Measurements from ENCODE around the gene HIRIP3. TPM values are rescaled to one million over a fixed set of nuclear protein-coding genes. Genes with fewer than 3 reads are reported as not detected.

Gene HIRIP3
- total RNA-seq, 3 donors from 2014 or later = 43.4 to 52.5 (median 50.7) TPM

DNA sequence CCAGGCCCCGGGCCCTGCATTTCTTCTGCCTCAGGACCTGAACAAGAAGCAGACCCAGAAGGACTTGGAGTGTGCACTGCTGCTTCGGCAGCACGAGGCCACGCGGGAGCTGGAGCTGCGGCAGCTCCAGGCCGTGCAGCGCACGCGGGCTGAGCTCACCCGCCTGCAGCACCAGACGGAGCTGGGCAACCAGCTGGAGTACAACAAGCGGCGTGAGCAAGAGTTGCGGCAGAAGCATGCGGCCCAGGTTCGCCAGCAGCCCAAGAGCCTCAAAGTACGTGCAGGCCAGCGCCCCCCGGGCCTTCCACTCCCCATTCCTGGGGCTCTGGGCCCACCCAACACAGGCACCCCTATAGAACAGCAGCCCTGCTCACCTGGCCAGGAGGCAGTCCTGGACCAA lies 9.2 kb downstream of the HIRIP3 start:
- DNase-seq = no peak
- no peaks in the 10 kb centered on the region for H3K4me1 Mint-ChIP-seq (ENCODE audit: low read depth)
- H3K36me3 Mint-ChIP-seq (ENCODE audit: insufficient read depth) = peaks cover 54% of the 10 kb centered on the region
- no peak overlapping the region for H3K4me3 Mint-ChIP-seq
- H3K9me3 Mint-ChIP-seq = no peaks in the 10 kb centered on the region
- no peaks in the 10 kb centered on the region for H3K27me3 Mint-ChIP-seq (ENCODE audit: low read depth)
- ATAC-seq = no peak

DNA sequence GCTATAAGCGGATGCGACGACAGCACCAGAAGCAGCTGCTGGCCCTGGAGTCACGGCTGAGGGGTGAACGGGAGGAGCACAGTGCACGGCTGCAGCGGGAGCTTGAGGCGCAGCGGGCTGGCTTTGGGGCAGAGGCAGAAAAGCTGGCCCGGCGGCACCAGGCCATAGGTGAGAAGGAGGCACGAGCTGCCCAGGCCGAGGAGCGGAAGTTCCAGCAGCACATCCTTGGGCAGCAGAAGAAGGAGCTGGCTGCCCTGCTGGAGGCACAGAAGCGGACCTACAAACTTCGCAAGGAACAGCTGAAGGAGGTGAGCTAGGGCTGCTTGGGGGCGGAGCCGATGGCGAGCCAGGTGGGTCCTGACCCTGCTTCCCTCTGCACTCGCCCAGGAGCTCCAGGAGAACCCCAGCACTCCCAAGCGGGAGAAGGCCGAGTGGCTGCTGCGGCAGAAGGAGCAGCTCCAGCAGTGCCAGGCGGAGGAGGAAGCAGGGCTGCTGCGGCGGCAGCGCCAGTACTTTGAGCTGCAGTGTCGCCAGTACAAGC lies 10.1 kb downstream of the HIRIP3 start:
- Mint-ChIP-seq H3K9me3 (no peaks in the 10 kb centered on the region), H3K27me3 (ENCODE audit: low read depth) (no peaks in the 10 kb centered on the region)
- no peak for DNase-seq

DNA sequence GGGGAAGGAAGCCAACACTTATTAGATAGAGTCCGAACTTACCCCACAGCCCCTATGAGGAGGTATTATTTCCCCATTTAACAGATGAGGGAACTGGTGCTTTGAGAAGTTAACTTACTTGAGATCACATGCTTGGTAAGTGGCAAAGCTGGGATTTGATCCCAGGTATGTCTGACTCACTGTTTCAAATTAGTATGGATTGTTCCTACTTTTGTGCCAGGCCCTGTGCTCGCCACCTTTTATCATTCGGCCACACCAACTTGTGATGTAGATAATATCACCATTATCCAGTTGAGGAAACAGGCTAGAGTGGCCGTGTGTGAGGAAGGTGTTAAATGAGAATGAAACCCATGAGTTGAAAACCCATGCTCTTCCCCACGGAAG lies 10.7 kb downstream of the HIRIP3 start:
- Mint-ChIP-seq H3K36me3 (ENCODE audit: insufficient read depth) (peaks cover 60% of the 10 kb centered on the region), H3K4me3 (no peak overlapping the region), H3K27me3 (ENCODE audit: low read depth) (no peaks in the 10 kb centered on the region), H3K4me1 (ENCODE audit: low read depth) (no peaks in the 10 kb centered on the region), H3K9me3 (no peaks in the 10 kb centered on the region)
- ATAC-seq = no peak
- DNase-seq = no peak

More for the DNA sequence above, 10.1 kb downstream of the HIRIP3 start:
- Mint-ChIP-seq H3K36me3 (ENCODE audit: insufficient read depth) (peaks cover 57% of the 10 kb centered on the region), H3K4me3 (no peak overlapping the region), H3K4me1 (ENCODE audit: low read depth) (no peaks in the 10 kb centered on the region)
- no peak for ATAC-seq

GRCh38 chr16:29984137-29984763 lies 11.2 kb downstream of the HIRIP3 start:
- ATAC-seq (no peak), DNase-seq (no peak)
- Mint-ChIP-seq H3K4me1 (ENCODE audit: low read depth) (no peaks in the 10 kb centered on the region), H3K9me3 (no peaks in the 10 kb centered on the region), H3K4me3 (no peak overlapping the region), H3K36me3 (ENCODE audit: insufficient read depth) (peaks cover 62% of the 10 kb centered on the region), H3K27me3 (ENCODE audit: low read depth) (no peaks in the 10 kb centered on the region)

GRCh38 chr16:29983420-29984136 lies 11.8 kb downstream of the HIRIP3 start:
- ATAC-seq (no peak), DNase-seq (no peak)
- H3K4me3 Mint-ChIP-seq = no peak overlapping the region
- H3K9me3 Mint-ChIP-seq = no peaks in the 10 kb centered on the region
- no peaks in the 10 kb centered on the region for H3K27me3 Mint-ChIP-seq (ENCODE audit: low read depth)
- no peaks in the 10 kb centered on the region for H3K4me1 Mint-ChIP-seq (ENCODE audit: low read depth)
- peaks cover 62% of the 10 kb centered on the region for H3K36me3 Mint-ChIP-seq (ENCODE audit: insufficient read depth)

DNA sequence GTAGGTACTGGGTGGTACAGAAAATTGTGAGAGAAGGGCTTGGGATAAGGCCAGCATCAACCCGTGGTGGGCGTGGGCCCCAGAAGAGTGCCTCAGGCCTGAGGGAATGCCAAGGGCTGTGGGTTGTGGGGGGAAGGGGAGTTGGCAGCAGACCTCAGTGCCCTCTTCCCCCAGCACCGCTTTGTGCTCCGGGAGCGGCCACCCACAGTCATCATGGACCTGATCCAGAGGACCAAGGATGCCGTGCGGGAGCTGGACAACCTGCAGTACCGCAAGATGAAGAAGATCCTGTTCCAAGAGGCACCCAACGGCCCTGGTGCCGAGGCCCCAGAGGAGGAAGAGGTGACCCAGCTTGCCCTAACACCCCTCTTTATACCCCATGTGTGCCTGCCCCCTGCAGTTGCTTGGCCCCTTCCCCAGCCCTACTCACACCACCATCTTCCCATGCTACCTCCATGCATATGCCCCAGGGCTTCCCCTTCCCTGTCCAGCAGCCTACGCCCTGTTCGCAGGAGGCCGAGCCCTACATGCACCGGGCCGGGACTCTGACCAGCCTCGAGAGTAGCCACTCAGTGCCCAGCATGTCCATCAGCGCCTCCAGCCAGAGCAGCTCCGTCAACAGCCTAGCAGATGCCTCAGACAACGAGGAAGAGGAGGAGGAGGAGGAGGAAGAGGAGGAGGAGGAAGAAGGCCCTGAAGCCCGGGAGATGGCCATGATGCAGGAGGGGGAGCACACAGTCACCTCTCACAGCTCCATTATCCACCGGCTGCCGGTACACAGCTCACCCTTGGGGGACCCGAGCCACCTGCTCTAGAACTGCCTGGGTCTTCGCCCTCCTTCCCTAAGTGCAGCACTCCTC lies 12.6 kb downstream of the HIRIP3 start:
- no peaks in the 10 kb centered on the region for H3K9me3 Mint-ChIP-seq
- H3K4me3 Mint-ChIP-seq = no peak overlapping the region
- no peak for ATAC-seq
- H3K4me1 Mint-ChIP-seq (ENCODE audit: low read depth) = no peaks in the 10 kb centered on the region
- peaks cover 58% of the 10 kb centered on the region for H3K36me3 Mint-ChIP-seq (ENCODE audit: insufficient read depth)
- no peak for DNase-seq
- H3K27me3 Mint-ChIP-seq (ENCODE audit: low read depth) = no peaks in the 10 kb centered on the region

DNA sequence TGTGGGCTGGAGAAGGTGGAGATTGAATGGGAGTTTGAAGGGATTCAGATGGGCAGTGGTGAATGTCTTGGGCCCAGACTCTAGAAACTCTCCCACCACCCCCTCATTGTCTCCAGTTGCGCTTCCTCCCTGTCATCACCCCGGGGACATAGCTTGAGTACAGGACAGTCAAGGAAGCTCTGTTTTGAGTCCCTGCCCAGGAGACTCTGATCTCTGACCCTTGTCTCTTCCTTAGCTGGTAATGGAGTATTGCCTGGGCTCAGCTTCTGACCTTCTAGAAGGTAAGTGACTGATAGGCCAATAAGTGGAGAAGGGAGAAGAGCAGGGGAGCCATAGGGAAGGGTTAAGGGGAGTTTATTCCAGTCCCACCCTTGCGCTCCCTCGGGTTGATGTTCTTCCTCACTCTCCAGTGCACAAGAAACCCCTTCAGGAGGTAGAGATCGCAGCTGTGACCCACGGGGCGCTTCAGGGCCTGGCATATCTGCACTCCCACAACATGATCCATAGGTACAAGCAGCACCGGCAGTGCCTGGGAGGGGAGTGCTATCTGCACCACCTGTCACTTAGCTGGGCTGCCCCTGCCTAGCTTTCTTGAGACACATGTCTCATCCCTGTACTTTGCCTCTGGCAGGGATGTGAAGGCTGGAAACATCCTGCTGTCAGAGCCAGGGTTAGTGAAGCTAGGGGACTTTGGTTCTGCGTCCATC lies 16.7 kb downstream of the HIRIP3 start:
- Mint-ChIP-seq H3K4me3 (no peak overlapping the region), H3K9me3 (no peaks in the 10 kb centered on the region)
- no peak for DNase-seq

GRCh38 chr16:29978081-29978480 lies 17.3 kb downstream of the HIRIP3 start:
- Mint-ChIP-seq H3K27me3 (ENCODE audit: low read depth) (no peaks in the 10 kb centered on the region), H3K4me3 (no peak overlapping the region), H3K36me3 (ENCODE audit: insufficient read depth) (peaks cover 32% of the 10 kb centered on the region), H3K9me3 (no peaks in the 10 kb centered on the region), H3K4me1 (ENCODE audit: low read depth) (peaks cover 28% of the 10 kb centered on the region)
- no peak for DNase-seq
- no peak for ATAC-seq

More for the DNA sequence above, 16.7 kb downstream of the HIRIP3 start:
- H3K36me3 Mint-ChIP-seq (ENCODE audit: insufficient read depth) = peaks cover 37% of the 10 kb centered on the region
- H3K27me3 Mint-ChIP-seq (ENCODE audit: low read depth) = no peaks in the 10 kb centered on the region
- peaks cover 24% of the 10 kb centered on the region for H3K4me1 Mint-ChIP-seq (ENCODE audit: low read depth)
- no peak for ATAC-seq

DNA sequence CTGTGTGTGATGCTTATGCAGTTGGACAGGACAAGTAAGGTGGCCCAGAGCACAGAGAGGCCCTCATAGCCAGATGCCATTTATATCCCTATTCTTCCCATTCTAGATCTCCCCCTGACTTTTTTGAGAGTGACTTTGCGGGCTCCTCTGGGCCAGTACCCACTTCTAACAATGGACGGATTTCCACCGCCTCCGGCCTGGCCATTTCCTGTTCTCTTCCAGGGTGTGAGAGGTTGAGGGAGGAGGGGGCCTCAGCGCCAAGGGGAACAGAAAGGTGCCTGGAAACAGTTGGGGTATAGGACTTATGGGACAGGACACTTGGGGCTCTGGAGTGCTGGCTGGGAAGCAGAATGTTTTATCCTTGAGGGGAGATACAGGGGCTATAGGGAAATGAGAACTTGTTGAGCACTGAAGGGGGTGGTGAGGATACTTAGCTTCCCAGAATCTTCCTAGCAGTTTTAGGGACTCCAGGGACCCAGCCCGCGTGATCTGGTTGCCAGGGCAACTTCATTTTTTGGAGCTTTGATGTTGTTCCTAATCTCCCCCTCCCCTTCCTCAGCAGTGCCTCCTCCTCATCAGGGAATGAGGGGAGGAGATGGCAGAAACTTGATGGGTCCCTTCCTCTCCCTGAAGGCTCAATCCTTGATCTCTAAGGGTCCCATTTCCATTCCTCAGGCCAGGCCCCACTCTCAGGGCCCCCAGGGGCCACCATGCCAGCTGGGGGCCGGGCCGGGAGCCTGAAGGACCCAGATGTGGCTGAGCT lies 18.2 kb downstream of the HIRIP3 start:
- ATAC-seq = no peak
- Mint-ChIP-seq H3K4me3 (no peak overlapping the region), H3K9me3 (no peaks in the 10 kb centered on the region), H3K27me3 (ENCODE audit: low read depth) (no peaks in the 10 kb centered on the region), H3K4me1 (ENCODE audit: low read depth) (peaks cover 32% of the 10 kb centered on the region), H3K36me3 (ENCODE audit: insufficient read depth) (peaks cover 28% of the 10 kb centered on the region)
- no peak for DNase-seq

DNA sequence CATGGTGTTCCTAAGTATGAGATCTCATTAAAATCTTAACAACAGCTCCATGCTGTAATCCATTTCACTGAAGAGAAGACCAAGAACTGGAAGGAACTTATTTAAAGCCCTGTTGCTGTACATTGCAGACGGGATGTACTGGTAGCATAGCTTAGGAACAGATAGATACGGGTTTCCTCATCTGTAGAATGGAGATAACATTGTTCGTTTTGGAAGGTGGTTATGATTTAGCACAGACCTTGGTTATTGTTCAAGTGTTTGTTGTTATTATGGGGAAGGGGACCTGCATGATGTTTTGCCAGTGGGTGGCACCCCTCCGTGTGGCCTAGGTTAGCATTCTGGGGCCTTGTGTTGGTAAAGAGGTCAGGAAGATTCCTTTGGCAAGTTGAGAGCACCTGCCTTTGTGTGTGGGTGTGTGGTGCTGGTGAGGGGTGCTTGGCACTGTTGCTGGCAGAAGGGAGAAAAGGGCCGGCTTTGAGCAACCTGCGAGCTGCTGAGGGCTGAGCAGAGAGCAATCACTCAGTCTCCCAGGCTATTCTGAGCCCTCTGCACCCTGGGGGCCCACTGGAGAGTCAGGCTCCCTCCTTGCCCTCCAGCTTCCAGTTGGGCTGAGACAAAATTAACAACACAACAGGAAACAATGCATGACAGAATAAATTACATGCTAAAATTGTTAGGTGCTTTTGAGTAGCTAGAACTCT lies 19.5 kb downstream of the HIRIP3 start:
- Mint-ChIP-seq H3K4me3 (peak overlapping the region; percentile 95), H3K36me3 (ENCODE audit: insufficient read depth) (peaks cover 22% of the 10 kb centered on the region), H3K9me3 (no peaks in the 10 kb centered on the region), H3K27me3 (ENCODE audit: low read depth) (no peaks in the 10 kb centered on the region), H3K4me1 (ENCODE audit: low read depth) (peaks cover 32% of the 10 kb centered on the region)
- DNase-seq (no peak), ATAC-seq (no peak)

DNA sequence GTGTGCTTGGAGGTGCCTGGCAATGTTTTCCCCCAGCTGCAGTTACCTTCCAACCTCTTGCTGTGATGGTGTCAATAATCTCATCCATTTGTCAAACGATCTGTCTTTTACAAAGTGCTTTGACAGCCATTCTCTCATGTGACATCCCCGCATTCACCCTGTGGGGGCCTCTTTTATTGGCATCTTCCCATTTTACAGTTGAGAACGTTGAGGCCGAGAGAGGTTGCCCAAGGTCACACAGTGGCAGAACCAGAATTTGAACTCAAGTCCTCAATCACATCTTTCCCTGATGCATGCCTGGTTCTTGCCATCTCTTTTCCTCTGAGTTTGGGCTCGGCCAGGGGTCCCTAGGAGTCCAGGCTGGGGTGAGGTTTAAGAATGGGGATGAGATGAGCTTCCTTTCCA lies 20.3 kb downstream of the HIRIP3 start:
- DNase-seq (no peak), ATAC-seq (no peak)
- Mint-ChIP-seq H3K27me3 (ENCODE audit: low read depth) (no peaks in the 10 kb centered on the region), H3K9me3 (no peaks in the 10 kb centered on the region), H3K4me3 (peak overlapping the region; percentile 95), H3K36me3 (ENCODE audit: insufficient read depth) (peaks cover 16% of the 10 kb centered on the region), H3K4me1 (ENCODE audit: low read depth) (peaks cover 32% of the 10 kb centered on the region)

- H3K4me1 Mint-ChIP-seq (ENCODE audit: low read depth) = peaks cover 32% of the 10 kb centered on the region
- no peaks in the 10 kb centered on the region for H3K9me3 Mint-ChIP-seq
- H3K36me3 Mint-ChIP-seq (ENCODE audit: insufficient read depth) = peaks cover 14% of the 10 kb centered on the region
- H3K4me3 Mint-ChIP-seq = peak overlapping the region; percentile 95
- H3K27me3 Mint-ChIP-seq (ENCODE audit: low read depth) = no peaks in the 10 kb centered on the region
- no peak for ATAC-seq
- DNase-seq = no peak
These were observed 20.9 kb downstream of the HIRIP3 start for GRCh38 chr16:29974291-29975133.

Measured in activated T-cell treated with anti-CD3 and anti-CD28 coated beads, Interleukin-2, amount 50 U/mL, for 4 hours (primary cell).